T-helper 9 cell (primary cell): ENCODE results near the gene DOCK11.
"Not testable (repeated sequence)": the region's sequence is repeated elsewhere in the genome, so short reads cannot be mapped to it uniquely, and the experiment has no call there.

Source experiments
- DNase-seq: peaks from one replicate; pipeline ENCODE4 v3.0.0-alpha.2; 2020
- total RNA-seq, 2 donors: gene quantifications; one replicate each; lab custom pipeline; 2026; lab: John Stamatoyannopoulos, UW

The DOCK11 gene
- total RNA-seq: 340 to 423 reads per million in 2 donors

DNA sequence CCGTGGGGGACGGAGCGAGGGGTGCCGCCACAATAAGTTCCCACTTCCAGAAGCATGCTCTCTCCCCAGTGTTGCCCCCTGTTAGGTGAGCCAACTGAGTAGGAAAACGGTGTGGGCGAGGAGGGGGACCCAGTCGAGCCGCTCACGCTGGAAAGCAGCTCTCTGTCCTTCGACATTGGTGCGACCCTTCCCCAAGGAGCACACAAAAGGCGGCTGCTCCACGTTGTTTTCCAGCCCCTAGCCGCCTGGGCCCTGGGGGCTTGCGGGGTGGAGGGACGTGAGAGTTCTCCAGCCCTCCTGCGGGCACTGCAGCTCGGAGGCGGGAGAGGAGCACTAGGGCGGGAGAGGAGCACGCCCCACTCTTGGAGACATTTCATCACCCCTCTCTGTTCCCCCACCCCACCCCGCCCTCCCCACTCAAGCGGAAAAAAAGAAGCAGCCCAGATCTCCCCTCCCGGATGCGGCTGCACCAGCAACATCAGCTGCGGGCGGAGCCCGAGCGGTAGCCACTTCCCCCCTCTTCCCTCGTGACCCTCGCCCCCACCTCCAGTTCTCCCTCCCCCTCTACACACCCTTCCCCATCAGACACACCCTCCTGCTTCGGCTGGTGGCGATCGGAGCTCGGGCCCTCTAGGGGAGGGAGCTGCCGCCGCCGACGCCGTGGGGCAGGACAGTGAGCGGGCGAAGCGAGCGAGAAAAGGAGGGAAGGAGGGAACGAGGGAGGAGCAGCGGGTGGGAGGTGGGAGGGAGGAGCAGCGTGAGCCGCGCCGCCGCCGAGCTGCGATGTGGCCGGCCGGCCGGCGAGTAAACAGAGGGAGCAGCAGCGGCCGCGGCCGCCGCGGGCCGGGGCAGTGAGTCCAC lies at the start of gene DOCK11:
Gene DOCK11 (plus strand): TSS at position 755 of the 861 bp plus-strand sequence. CDS start 157 bp downstream, outside the sequence.
- DNase-seq: peak; percentile 72

- DNase-seq: no peak
Observed at GRCh38 chrX:118448273-118448783, 47.3 kb upstream of the DOCK11 start.

DNA sequence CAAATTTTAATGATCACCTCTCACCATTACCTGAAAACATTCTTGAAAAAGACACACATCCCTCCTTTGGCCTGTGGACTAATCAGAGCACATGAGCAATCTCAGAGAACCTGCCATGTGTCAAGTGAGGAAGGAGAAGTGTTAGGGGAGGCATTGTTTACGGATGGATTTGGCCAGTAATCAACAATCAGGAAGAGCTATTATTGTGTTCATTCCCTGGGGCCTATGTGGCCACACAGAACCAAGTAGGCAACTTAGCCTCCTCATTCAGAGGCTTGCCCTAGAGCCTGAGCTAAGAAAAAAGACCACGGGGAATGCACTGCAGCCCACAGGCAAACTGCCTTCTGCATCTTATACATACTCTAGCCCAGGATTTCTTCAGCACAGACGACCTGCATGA lies 40.6 kb upstream of the DOCK11 start:
- no peak for DNase-seq

GRCh38 chrX:118459494-118459893 lies 36.1 kb upstream of the DOCK11 start:
- no peak for DNase-seq

DNA sequence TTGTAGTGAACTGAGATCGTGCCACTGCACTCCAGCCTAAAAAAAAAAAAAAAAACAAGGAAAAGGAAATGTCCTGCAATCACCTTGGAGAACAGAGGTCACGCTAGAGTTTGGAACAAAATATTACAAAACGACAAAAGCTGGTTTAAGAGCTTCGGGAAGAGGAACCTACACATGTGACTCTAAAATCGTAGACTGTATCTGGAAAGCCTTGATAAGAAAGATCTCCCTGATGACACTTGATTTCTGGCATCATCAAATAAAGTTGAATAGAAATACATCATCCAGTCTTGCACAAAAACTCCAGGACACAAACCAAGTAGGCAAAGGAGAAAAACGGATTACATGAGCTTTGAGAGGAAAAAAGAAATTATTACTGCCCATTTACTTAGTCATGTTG lies 31.1 kb upstream of the DOCK11 start:
- no peak for DNase-seq

DNA sequence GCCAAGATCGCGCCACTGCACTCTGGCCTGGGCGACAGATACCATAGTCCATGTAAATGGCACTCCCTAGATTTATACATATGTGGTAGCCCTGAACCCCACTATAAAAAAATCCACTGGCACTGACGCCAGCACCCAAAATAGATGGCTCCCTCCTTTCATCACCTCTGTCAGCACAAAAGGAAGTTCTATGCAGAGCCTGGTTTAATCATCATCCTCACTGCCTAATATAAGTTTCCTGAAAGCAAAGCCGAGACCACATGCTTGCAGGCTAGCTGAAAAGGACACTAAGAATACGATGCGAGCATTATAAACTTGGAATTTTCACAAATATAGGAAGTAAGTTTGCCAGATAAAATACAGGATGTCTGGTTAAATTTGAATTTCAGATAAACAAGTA lies 27.5 kb upstream of the DOCK11 start:
- no peak for DNase-seq

- DNase-seq: not testable (repeated sequence)
Observed at GRCh38 chrX:118470721-118471347, 24.8 kb upstream of the DOCK11 start.

- no peak for DNase-seq
Observed at GRCh38 chrX:118474586-118474985, 21.0 kb upstream of the DOCK11 start.

DNA sequence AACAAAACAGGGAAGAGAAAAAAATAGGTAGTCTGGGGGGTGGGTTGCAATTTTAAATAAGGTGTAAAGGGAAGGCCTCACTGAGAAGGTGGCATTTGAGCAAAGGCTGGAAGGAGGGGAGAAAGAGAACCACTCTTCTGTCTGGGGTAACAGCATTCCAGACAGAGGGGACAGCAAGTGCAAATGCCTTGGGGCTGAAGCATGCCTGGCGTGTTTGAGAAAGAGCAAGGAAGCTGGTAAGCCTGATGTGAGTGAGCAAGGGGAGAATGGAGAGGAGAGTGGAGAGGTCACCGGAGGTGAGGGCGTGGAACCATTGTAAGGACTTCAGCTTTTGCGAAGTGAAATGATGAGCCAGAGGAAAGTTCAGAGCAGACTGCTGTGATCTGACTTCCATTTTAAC lies 19.7 kb upstream of the DOCK11 start:
- DNase-seq: no peak

DNA sequence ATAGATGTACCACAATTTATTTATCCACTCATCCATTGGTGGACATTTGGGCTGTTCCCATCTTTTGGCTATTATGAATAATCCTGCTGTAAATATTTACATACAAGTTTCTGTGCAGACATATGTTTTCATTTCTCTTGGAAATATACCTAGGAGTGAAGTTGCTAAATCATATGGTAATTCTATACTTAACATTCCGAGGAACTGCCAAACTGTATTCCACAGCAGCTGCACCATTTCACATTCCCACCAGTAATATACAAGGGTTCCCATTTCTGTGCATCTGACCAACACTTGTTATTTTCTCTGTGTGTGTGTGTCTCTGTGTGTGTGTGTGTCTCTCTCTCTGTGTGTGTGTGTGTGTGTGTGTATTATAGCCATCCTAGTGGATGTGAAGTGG lies 15.4 kb upstream of the DOCK11 start:
- no peak for DNase-seq

DNA sequence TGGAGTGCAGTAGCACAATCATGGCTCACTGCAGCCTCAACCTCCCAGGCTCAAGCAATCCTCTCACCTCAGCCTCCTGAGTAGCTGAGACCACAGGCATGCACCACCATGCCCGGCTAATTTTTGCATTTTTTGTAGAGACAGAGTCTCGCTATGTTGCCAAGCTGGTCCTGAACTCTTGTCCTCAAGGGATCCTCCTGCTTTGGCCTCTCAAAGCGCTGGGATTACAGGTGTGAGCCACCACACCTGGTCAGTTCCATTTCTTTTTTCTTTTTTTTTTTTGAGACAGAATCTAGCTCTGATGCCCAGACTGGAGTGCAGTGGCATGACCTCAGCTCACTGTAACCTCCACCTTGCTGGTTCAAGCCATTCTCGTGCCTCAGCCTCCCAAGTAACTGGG lies 13.2 kb upstream of the DOCK11 start:
- DNase-seq: not testable (repeated sequence)

GRCh38 chrX:118484216-118484903 lies 11.3 kb upstream of the DOCK11 start:
- DNase-seq: no peak

DNA sequence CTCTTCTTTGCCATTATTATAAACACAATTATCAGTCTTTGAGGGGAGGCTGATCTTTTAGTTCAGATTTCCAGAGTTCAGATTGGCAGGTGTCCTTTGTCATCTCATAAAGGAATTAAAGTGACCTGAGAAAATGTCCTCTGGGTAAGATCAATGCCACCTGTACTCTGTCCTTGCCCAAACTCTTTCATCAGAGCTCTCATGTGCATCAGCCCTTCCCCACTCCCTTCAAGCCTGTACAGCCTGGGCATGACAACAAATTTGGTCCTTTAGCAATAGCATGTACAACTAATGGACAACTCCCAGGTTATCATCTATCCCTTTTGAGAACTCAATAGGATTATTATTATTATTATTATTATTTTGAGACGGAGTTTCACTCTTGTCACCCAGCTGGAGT lies 8.9 kb upstream of the DOCK11 start:
- DNase-seq: not testable (repeated sequence)

GRCh38 chrX:118493016-118493415 lies 2.6 kb upstream of the DOCK11 start:
- DNase-seq: no peak

GRCh38 chrX:118493653-118494297 lies 1.8 kb upstream of the DOCK11 start:
- no peak for DNase-seq

DNA sequence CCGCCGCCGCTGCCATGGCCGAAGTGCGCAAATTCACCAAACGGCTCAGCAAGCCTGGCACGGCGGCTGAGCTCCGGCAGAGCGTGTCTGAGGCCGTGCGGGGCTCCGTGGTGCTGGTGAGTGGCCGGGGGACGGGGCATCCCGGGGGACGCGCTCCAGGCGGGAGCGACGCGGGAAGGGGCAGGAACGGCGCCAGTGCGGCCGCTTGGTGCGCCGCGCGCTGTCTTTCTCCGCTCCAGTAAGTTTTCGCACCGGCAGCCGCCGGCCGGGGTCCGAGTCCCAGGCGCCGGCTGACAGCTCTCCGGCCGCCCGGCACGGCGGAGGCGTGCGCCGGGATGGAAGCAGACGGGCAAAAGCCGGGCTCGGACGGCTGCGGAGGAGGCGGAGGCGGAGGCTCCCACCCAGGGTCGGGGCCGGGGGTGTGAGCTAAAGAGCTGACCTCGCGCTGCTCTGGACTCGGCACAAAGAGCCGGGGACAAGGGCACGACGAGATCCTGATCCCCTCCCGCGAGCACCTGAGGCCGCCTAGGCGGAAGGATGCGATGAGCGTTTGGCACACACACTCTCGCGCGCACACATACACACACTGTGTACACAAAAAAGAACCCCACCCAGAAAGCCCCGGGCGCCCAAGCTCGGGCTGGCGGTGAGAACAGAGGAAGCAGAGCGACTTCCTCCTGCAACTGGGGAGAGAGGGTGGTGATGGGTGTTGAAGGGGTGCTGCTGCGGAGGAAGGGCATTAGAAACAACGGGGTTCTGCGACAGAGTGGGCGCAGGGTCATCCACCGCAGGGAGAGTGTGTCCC lies 545 bp downstream of the DOCK11 start:
- DNase-seq: peak; percentile 62

DNA sequence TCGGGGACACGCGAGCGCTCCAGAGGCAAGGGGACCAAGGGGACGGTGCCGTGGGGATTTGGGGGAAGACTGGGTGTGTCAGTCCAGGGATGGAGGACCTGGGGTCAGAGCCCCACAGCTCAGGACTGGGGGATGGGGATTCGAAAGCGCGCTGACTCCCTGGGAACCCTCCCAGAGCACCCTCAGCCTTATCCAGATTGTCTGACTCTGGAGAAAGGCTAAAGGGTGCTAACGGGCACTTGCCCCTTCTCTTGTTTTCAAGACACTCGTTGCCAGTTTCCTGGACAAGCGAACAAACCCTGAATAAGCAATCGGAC lies 1.1 kb downstream of the DOCK11 start:
- DNase-seq: no peak

GRCh38 chrX:118497180-118497818 lies 1.7 kb downstream of the DOCK11 start:
- no peak for DNase-seq

DNA sequence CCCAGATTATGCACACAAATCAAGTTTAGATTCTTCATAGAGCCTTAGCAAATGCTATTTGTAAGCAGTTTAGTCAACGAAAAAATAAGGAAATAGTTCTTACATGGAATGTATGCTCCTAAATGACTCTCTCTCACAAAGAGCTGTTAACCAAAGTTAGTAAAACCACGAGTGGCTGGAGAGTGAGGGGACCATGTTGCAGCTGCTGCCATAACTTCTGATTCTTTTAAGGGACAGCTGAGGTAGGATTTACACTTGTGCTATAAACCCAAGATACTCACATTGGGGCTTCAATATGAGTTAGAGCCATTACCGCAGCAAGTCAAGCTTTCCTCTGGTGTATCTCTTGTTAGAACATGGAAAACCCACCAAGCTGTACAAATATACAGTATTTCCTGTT lies 2.7 kb downstream of the DOCK11 start:
- no peak for DNase-seq

- DNase-seq: no peak
Observed at GRCh38 chrX:118498755-118499154, 3.1 kb downstream of the DOCK11 start.

DNA sequence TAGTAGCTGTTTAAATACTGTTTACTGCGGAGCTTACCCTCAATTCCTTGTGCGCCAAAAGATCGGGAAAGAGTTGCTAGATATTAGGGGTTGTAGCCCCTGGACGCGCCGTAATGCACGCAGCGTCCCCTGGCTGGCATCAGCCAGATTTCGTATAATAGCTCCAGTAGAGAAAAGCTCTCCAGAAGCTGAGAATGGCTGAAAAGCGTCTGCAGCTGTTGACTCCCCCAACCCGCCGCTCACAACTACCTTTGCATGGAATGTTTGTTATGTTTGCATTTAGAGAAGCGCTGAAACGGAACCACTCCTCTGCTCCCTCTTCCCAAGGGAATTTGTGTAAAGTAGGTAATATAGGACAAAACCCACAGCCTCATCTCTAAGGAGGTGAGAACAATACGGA lies 3.7 kb downstream of the DOCK11 start:
- DNase-seq: no peak
